Fibroblast of skin of left quadriceps (primary cell): ENCODE measurements around the gene UTRN.
A peak's percentile ranks its signal among the peaks of the same experiment; 100 is the strongest.

Experiments
- DNase-seq, 2 experiments: peaks; one replicate each; pipeline ENCODE4 v3.0.0-alpha.2; 2013; ENCODE audit warnings: low read depth in 2 of 2

UTRN gene

DNA sequence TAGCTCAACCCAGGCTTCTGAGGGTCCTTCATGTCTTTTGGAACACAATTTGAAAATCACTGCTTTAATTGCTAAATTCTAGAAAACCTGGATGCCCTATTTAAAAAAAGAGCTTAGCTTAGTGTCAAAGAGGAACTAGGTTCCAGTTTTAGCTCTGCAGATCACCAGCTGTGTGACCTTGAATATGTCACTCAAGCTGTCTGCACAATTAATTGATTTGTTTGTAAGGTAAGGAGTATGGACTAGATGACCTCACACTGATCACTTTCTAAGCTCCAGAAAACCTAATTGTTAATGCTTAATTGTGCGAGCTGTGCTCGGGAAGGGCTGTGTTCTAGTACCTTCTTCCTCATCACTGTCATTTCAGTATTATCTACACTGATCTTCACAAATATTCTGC lies 26.2 kb downstream of the UTRN start:
- no peak for DNase-seq

GRCh38 chr6:144314003-144314485 lies 28.9 kb downstream of the UTRN start:
- no peak for DNase-seq

GRCh38 chr6:144314562-144314961 lies 29.4 kb downstream of the UTRN start:
- no peak for DNase-seq

DNA sequence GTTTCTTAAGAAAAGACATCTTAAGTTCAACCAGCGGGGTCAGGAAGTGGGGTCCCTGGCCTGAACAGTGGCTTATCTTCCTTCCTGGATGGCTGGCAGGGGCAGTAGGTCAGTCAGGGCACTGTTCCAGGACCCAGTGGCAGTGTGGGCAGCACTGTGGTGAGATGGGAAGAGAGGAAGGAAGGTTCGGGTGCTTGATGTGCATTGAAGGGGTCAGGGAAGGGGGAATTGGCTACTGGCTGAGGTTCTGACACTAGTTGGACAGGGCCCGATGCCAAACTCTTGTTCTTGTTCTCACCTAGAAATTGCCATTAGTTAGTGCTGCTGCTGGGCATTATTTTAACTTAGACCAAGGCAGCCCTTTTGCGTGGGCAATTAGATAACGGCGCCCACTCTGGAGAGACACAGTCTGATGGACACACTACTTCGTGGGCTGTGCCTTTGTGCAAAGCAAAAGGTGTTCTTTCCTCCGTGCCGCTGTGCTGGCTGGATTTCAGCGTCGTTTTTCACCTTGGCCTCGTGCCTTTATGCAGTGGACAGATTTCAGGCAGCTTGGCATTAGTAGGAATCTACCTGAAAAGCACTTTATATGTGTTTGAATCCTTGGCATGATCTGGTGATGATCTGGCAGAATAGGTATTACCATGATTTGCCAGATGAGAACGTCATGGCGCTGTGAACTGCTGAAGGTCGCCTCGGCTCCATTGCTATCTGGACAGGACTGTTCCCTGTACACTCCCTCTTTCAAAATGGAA lies 30.3 kb downstream of the UTRN start:
- DNase-seq = no peak

DNA sequence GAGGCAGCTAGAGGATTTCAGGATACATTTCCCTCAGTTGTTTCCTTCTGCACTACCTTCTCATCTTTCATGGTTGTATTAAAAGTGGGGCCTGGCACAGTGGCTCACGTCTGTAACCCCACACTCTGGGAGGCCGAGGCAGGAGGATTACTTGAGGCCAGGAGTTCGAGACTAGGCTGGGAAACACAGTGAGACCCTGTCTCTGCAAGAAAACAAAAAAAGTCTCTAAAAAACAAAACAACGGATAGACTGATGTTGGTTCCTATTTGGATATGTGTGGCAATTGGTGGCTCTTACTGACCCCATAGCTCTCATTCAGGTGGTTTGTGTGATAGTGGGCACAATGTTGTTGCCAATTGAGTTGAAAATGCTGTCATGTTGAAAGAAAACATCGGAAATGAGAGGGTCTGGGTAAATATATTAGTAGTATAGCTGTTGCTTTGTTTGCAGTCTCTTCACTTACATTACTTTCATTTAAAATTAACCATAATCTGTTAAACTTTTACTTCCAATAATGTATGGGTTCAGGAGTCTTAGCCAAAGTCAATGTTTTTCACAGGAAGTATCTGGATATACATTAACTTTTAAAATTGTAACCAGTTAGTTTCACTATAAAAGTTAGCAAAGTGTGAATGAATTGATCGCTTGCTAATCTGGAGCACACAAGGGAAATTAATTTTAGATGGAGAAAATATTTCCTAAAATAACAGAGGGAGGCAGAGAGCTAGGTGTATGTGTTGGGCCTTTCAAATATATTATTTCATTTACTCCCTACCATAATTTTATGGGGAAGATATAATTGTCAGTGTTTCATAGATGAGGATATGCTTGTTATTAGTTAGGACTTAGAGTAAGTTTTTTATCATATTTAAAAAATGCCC lies 31.1 kb downstream of the UTRN start:
- DNase-seq = no peak

- no peak for DNase-seq
Measured at GRCh38 chr6:144316862-144317195, 31.7 kb downstream of the UTRN start.

- peak in 1 of 2 experiments; percentile 37 for DNase-seq
Measured at GRCh38 chr6:144317736-144318135, 32.6 kb downstream of the UTRN start.

DNA sequence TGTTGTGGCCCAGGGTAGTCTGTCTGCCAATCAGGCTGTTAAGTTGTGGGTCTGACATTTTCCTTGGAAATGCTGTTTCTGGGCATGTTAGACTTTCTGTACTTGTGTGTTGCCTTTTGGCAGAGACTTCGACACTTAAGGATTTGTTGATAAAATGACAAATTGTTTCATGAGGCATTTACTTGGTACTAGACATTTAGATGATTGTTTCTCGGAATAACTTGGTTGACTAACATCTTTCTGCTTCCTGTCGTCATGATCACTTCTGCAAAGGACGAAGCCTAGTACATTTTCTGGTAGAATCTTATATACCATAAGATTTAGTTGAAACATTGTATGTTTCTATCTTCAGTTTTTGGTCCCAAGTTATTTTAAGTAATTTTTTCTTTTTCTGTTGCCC lies 34.1 kb downstream of the UTRN start:
- no peak for DNase-seq

- DNase-seq = no peak
Measured at GRCh38 chr6:144320741-144321140, 35.6 kb downstream of the UTRN start.

DNA sequence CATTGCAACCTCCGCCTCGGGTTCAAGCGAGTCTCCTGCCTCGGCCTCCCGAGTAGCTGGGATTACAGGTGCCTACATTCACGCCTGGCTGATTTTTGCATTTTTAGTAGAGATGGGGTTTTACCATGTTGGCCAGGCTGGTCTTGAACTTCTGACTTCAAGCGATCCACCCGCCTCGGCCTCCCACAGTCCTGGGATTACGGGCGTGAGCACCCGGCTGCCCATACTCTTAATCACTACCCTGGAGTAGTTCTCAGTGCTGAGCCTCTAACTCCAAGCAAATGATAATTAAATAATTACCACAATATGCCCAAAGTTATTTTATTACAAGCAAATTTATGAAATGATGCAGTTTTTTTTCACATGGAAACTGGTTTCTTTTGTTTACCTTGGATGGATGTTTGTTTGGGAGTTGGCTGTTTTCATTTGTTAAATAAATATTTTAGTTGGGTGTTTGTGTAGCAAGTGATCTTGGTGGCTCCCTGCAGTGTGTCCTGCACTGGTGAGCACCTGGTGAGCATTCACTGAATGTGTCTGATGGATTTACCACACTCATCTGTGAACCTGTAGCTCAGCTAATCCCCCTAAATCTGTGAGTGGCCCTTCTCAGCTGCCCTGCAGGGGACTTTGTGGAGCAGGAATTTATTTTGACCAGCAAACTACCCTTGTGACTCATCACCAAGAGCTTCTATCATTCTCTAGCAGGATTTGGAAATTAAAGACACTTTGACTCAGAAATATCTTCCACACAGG lies 36.9 kb downstream of the UTRN start:
- no peak for DNase-seq

GRCh38 chr6:144325232-144325631 lies 40.1 kb downstream of the UTRN start:
- no peak for DNase-seq

- DNase-seq = no peak
Measured at GRCh38 chr6:144326393-144326792, 41.3 kb downstream of the UTRN start.

- DNase-seq = no peak
Measured at GRCh38 chr6:144327081-144327480, 41.9 kb downstream of the UTRN start.

- DNase-seq = no peak
Measured at GRCh38 chr6:144330017-144330987, 45.2 kb downstream of the UTRN start.

DNA sequence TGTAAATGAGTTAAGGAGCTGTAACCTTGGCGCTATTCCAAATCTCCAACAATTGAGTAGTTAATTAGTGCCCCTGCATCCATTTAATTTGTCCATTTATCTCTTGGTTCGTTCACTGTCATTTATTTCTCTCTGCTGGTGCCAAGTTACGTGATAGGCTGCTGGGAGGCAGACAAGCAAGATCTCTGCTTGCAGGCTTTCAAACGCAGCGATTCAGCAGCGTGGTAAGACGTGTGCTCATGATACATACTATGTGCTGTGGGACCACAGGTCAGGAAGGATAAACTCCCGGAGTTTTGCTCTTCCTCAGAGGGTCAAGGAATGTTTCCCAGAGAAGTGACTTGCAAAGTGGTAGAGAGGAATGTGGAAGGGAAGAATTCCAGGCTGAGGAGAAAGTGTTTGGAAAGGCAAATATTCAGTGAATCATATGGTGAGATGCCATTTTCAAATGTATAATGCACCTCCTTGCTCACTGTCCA lies 46.4 kb downstream of the UTRN start:
- peak in 1 of 2 experiments; percentile 33 for DNase-seq

DNA sequence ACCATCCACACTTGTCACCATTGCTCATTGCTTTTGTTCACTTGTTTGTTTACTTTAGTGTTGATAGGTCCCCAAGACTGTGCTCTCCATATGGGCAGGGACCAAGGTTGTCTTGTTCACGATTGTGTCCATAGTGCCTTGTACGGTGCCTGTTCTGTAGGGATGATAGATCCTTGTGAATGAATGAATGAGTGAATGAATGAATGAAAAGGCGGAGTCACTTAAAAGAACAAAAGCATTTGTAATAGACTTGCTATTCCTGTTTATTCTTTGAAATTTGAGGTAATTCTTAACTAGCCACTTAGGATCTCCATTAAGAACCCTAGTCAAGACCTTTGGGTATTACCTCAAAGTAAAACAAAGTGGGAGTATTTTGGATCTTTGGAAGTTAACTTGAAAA lies 47.0 kb downstream of the UTRN start:
- DNase-seq = no peak

- no peak for DNase-seq
Measured at GRCh38 chr6:144334150-144334708, 49.1 kb downstream of the UTRN start.
